BLaER1 treated with 17β-estradiol and CSF1 and Interleukin-3, amounts not matched to agents 10 nM and 100 nM (cell line): ENCODE results near the gene DFFA.

Experiments used
- H3K27ac ChIP-seq, 11 experiments: shearing (Covaris generic); formaldehyde crosslinking; 2 replicates each; pipeline ENCODE4 v1.8.1; 2022
- H3K27me3 ChIP-seq, 11 experiments: shearing (Covaris generic); formaldehyde crosslinking; 2 replicates each; pipeline ENCODE4 v1.8.1; 2022
- H3K36me3 ChIP-seq, 11 experiments: shearing (Covaris generic); formaldehyde crosslinking; 2 replicates each; pipeline ENCODE4 v1.8.1; 2022
- H3K4me1 ChIP-seq, 10 experiments: shearing (Covaris generic); formaldehyde crosslinking; 2 replicates each; pipeline ENCODE4 v1.8.1; 2022
- H3K4me2 ChIP-seq, 11 experiments: shearing (Covaris generic); formaldehyde crosslinking; 2 replicates each; pipeline ENCODE4 v1.8.1; 2022
- H3K4me3 ChIP-seq, 10 experiments: shearing (Covaris generic); formaldehyde crosslinking; 2 replicates each; pipeline ENCODE4 v1.8.1; 2022
- H3K9ac ChIP-seq, 11 experiments: shearing (Covaris generic); formaldehyde crosslinking; 2 replicates each; pipeline ENCODE4 v1.8.1; 2022
- H3K9me3 ChIP-seq, 11 experiments: shearing (Covaris generic); formaldehyde crosslinking; replicated peaks in 1 of 11; 2 replicates each; pipeline ENCODE4 v1.8.1; 2022
- H4K20me1 ChIP-seq, 11 experiments: shearing (Covaris generic); formaldehyde crosslinking; 2 replicates each; pipeline ENCODE4 v1.8.1; 2022
- Cebpa-rat ChIP-seq, 11 experiments: shearing (Covaris generic); IDR thresholded peaks; 2 replicates each; pipeline ENCODE4 v1.8.1; 2022

DFFA gene

DNA sequence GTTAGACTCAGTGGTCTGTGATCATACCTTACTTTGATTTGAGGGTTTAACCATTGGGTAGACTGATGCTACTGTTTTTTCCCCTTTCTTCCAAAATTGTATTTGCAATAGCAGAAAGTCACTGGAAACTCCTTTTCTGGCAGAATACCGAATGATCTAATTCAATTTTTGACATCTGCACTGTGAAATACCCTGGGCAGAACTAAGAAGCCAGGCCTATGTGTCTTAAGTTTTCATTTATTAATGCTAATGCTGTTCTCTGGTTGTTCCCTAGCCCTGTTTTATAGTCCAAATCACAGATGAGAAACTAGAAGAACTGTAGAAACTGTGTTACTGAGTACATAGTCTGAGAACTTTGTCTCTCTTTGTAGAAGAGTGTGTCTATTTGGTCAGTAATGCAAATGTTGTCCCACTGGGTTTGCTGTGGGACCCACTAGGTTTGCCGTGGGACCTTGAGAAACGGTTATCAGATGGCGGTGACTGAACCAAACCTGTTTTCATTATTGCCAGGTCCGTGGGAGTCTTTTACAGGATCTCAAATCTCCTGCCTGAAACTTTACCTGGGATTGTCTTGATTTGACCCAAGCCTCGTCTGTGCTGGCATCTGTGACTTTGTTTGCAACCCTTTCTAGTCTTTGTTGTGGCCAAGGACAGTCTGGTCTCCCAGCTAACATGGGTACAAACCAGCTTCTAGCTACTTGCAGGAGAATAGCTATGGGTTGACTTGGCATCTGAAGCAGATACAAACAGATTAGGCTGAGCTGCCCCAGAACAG is 43.8 kb upstream of the DFFA start:
- no peak overlapping the region for H3K4me3 ChIP-seq
- H3K27ac ChIP-seq, result no peak overlapping the region; a peak in 1 of 22 replicates
- peaks cover 67 to 100% (median 91%) of the 10 kb centered on the region in 11 experiments; a peak in 21 of 22 replicates for H4K20me1 ChIP-seq
- peaks cover 0 to 16% (median 8%) of the 10 kb centered on the region in 11 experiments; a peak in 6 of 22 replicates for H3K36me3 ChIP-seq
- no peaks in the 10 kb centered on the region for H3K9me3 ChIP-seq
- no peak for TF ChIP-seq Cebpa-rat (IDR thresholded peaks at IDR 0.05)
- peaks cover 52 to 68% (median 60%) of the 10 kb centered on the region in 10 experiments for H3K4me1 ChIP-seq
- H3K27me3 ChIP-seq, result no peaks in the 10 kb centered on the region
- H3K4me2 ChIP-seq, result peak overlapping the region; percentile 64 to 91 (median 76)
- H3K9ac ChIP-seq, result peak overlapping the region in 3 of 11 experiments; percentile 50 to 66 (median 60); a peak in 2 of 22 replicates

DNA sequence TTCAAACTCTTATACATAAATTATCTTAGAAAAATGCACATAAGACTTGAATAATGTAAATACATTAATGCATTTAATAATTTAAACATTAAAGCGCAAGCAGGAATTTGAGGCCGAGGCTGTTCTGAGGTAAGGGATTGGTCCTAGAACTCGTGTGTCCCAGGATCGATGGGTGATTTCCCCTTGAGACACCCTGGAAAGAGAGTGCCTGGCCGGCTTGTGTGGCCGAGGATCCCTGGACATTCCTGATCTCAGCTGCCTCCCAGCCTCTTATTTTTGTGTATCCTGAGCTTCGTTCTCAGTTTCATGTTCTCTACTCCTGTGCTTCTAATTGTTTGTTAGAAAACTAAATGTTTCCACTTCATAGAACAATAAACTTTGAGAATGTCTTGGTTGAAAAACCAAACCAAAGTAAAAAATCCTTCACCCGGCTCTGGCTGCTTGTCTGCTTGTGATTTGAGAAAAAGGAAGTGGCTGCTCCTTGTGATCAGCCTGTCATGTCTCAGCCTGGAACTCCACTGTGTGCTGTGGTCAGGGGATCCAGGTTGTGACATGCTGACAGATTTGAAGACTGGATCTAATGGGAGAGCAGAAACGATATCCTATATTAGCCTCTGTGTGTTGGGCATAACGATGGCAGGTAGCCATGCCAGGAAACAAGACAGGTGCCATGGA is 43.1 kb upstream of the DFFA start:
- Histone ChIP-seq H3K27ac (peak overlapping the region in 9 of 11 experiments; percentile 1 to 58 (median 37); a peak in 12 of 22 replicates), H3K36me3 (peaks cover 0 to 13% (median 6%) of the 10 kb centered on the region in 11 experiments; a peak in 6 of 22 replicates), H3K9ac (peak overlapping the region; percentile 31 to 71 (median 58); a peak in 17 of 22 replicates), H3K4me2 (peak overlapping the region; percentile 64 to 91 (median 76)), H3K9me3 (no peaks in the 10 kb centered on the region), H3K4me1 (peaks cover 59 to 76% (median 67%) of the 10 kb centered on the region in 10 experiments), H3K27me3 (no peaks in the 10 kb centered on the region), H3K4me3 (peak overlapping the region in 1 of 10 experiments; percentile 17; a peak in 1 of 20 replicates), H4K20me1 (peaks cover 66 to 100% (median 93%) of the 10 kb centered on the region in 11 experiments; a peak in 21 of 22 replicates)
- TF ChIP-seq Cebpa-rat (IDR thresholded peaks at IDR 0.05), result no peak

DNA sequence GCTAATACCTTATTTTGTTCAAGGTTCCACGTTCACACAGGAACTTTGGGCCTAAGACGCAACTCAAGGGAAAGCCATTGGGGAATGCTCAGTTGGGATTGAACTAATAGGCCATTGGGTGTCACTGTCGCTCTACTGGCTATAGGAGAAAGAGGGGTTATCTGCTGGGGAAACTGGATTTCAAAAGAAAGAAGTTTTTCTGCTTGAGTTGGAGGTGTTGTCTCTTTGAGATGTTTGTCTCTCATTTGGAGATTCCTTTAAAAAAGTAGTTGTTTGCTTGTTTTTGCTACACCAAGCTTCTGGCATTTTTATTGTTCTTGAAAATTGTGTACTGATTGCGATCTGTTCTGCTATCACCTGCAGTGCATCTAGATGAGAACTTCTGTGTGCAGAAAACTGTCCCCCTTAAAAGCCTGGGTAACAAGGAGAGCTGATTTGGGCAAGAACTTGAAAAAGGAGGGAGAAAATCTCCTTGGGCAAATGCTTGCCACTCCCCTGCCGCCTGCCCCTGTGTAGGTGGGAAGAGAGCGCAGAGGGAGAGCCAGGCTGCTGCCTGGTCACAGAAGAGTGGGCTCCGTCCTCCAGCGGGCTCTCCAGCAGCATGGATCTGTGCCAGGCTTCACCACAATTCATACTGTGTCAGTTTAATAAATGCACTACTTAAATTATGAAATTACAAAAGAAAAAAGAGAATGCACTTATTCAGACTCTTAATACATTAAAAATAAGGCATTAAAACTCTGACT is 42.3 kb upstream of the DFFA start:
- Histone ChIP-seq H3K9ac (peak overlapping the region in 6 of 11 experiments; percentile 22 to 71 (median 50); a peak in 6 of 22 replicates), H3K4me1 (peaks cover 67 to 83% (median 75%) of the 10 kb centered on the region in 10 experiments), H3K27me3 (no peaks in the 10 kb centered on the region), H3K36me3 (peaks cover 0 to 5% (median 0%) of the 10 kb centered on the region in 11 experiments; a peak in 3 of 22 replicates), H3K4me3 (no peak overlapping the region), H3K4me2 (peak overlapping the region; percentile 64 to 91 (median 76)), H4K20me1 (peaks cover 60 to 100% (median 88%) of the 10 kb centered on the region in 11 experiments; a peak in 21 of 22 replicates), H3K9me3 (no peaks in the 10 kb centered on the region), H3K27ac (peak overlapping the region in 1 of 11 experiments; percentile 44; a peak in 1 of 22 replicates)
- TF ChIP-seq Cebpa-rat (IDR thresholded peaks at IDR 0.05), result no peak

DNA sequence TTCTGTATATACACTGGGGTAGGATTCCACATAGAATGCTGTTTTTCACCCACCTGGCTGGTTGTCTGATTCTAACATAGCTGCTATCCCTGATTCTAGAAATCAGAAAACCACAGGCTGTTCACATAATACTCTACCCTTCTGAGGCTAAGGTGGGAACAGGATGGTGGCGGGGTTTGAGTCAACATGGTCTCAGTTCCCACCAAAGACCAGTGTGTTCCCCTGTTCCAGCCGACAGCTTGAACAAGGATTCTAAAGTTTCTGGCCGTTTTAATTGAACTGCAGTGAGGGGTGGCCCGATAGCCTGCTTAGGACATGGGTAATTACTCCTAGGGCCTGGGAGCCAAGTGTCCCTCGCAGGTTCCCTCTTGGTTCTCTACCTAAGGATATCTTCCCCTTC is 40.9 kb upstream of the DFFA start:
- H3K36me3 ChIP-seq, result no peaks in the 10 kb centered on the region; a peak in 1 of 22 replicates
- H3K4me3 ChIP-seq, result no peak overlapping the region
- H4K20me1 ChIP-seq, result peaks cover 50 to 100% (median 86%) of the 10 kb centered on the region in 11 experiments; a peak in 21 of 22 replicates
- no peak for TF ChIP-seq Cebpa-rat (IDR thresholded peaks at IDR 0.05)
- H3K9me3 ChIP-seq, result no peaks in the 10 kb centered on the region
- peak overlapping the region in 4 of 11 experiments; percentile 82 to 86 (median 84); a peak in 4 of 22 replicates for H3K27ac ChIP-seq
- H3K4me2 ChIP-seq, result peak overlapping the region in 9 of 11 experiments; percentile 75 to 94 (median 88); a peak in 13 of 22 replicates
- H3K4me1 ChIP-seq, result peaks cover 80 to 94% (median 86%) of the 10 kb centered on the region in 10 experiments
- no peaks in the 10 kb centered on the region for H3K27me3 ChIP-seq
- H3K9ac ChIP-seq, result peak overlapping the region in 3 of 11 experiments; percentile 25 to 73 (median 36); a peak in 2 of 22 replicates

DNA sequence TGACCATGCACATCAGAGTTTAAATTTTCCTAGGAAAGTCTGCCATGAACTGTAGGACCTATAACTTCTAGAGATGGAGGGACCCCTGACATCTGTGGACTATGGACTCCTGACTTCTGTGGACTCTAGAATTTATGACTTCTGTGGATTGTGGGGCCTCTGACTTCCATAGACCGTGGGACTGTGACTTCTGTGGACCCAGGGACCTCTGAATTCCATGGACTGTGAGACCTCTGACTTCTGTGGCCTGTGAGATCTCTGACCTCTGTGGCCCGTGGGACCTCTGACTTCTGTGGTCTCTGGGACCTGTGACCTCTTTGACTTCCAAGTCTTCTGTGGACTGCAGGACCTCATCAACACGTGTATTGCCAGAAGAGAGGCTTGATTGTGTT is 39.2 kb upstream of the DFFA start:
- Histone ChIP-seq H3K27me3 (no peaks in the 10 kb centered on the region), H3K9me3 (no peaks in the 10 kb centered on the region), H3K4me3 (peak overlapping the region in 8 of 10 experiments; percentile 5 to 48 (median 16); a peak in 12 of 20 replicates), H3K4me1 (peaks cover 68 to 95% (median 88%) of the 10 kb centered on the region in 10 experiments), H3K4me2 (peak overlapping the region; percentile 71 to 94 (median 88)), H3K36me3 (no peaks in the 10 kb centered on the region; a peak in 1 of 22 replicates), H4K20me1 (peaks cover 41 to 100% (median 89%) of the 10 kb centered on the region in 11 experiments; a peak in 21 of 22 replicates), H3K27ac (peak overlapping the region in 10 of 11 experiments; percentile 27 to 86 (median 80); a peak in 20 of 22 replicates), H3K9ac (peak overlapping the region in 10 of 11 experiments; percentile 41 to 73 (median 64); a peak in 18 of 22 replicates)
- no peak for TF ChIP-seq Cebpa-rat (IDR thresholded peaks at IDR 0.05)

DNA sequence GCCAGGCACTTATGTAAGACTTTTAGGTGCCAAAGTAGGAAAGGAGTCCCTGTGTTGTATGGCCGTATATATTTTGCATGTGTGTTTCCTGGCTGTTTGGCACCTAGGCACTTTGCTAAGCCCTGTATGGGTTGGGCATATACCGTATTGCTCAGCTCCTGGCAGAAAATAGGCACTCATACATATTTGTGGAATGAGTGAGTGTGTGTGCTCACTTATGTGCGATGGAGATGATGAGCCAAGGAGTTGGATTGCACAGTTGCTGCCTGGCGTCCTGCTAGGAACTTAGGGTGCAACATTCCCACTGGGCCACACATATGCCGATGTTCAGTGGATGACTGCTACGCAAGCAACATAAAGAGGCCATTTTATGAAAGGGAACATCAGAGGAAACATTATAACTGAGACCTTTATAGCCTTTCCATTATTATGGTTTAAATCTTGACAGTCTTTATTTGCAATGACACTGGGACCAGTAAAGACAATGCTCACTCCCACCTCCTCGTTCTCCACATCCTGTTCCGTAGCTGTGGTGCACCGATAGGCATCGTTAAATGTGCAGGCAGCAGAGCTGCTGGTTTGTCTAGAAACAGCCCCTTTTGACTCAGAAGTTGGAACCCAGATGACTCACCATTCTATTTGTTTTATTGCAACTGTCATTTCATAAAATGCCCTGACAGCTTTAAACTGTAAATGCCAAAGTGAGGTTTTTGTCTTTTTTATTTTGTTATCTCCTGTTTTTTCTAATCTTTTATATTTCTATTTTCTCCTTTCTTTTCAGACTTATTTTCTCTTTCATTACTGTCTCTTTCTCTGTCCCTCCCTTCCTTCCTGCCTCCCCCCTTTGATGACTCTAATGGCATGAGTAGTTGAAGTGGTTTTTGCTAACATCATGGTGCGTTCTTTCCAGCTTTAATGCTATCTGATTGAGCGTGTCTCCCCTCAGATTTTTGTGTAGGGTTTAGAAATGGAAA is 38.5 kb upstream of the DFFA start:
- H3K4me3 ChIP-seq, result peak overlapping the region in 8 of 10 experiments; percentile 5 to 48 (median 16); a peak in 13 of 20 replicates
- H3K9me3 ChIP-seq, result no peaks in the 10 kb centered on the region
- no peaks in the 10 kb centered on the region for H3K27me3 ChIP-seq
- peak overlapping the region in 10 of 11 experiments; percentile 27 to 86 (median 80); a peak in 20 of 22 replicates for H3K27ac ChIP-seq
- no peak for TF ChIP-seq Cebpa-rat (IDR thresholded peaks at IDR 0.05)
- peak overlapping the region; percentile 71 to 94 (median 88) for H3K4me2 ChIP-seq
- H3K4me1 ChIP-seq, result peaks cover 62 to 88% (median 82%) of the 10 kb centered on the region in 10 experiments
- no peaks in the 10 kb centered on the region; a peak in 1 of 22 replicates for H3K36me3 ChIP-seq
- H4K20me1 ChIP-seq, result peaks cover 41 to 100% (median 89%) of the 10 kb centered on the region in 11 experiments; a peak in 21 of 22 replicates
- H3K9ac ChIP-seq, result peak overlapping the region in 10 of 11 experiments; percentile 41 to 73 (median 64); a peak in 19 of 22 replicates
